ENCODE measurements around the gene ZFP69. TPM values are rescaled to one million over a fixed set of nuclear protein-coding genes. Genes with fewer than 3 reads are reported as not detected.
"Not testable (repeated sequence)": the region's sequence is repeated elsewhere in the genome, so short reads cannot be mapped to it uniquely, and the experiment has no call there.

Gene ZFP69
- total RNA-seq, result 2.7 TPM

DNA sequence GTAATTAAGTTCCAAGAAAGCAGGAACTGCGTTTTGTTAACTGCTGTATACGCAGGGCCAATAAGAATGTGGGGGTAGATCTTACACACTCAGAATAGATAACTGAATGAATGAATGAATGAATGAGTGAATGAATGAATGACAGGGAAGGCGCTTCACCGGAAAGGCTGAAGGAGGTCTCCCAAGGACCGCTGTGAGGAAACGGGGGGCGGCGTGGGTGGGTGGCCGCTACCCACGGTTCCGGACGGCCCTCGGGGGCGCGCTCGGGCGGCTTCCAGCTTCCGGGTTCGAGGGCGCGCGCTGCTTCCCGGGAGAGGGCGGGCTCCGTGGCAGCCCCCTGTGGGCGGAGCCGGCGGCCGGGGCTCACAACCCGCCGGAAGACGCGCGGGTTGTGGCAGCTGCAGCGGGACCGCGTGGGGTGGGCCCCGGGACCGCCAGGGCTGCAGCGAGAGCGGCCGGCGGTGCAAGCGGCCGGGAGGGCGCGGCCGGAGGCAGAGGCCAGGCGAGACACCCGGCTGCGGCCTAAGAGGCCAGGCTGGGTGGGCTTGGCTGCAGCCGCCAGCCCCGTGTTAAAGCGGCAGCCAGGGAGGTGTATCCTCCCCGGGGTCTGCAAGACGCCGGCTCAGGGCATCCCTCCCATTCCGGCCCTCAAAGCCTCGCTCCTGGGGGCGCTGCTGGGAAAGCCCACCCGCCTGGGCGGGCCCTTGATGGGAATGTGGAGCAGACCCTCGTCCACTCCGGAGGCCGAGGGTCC, at the start of gene ZFP69:
TSS of gene ZFP69 (plus strand) at position 367 of the 754 bp plus-strand sequence. CDS start 2,072 bp downstream, outside the sequence.
- peak in 2 of 3 donors; percentile 79 to 87 for DNase-seq (ENCODE audit: low read depth in 2 of 3, low spot score in 2 of 3)

DNA sequence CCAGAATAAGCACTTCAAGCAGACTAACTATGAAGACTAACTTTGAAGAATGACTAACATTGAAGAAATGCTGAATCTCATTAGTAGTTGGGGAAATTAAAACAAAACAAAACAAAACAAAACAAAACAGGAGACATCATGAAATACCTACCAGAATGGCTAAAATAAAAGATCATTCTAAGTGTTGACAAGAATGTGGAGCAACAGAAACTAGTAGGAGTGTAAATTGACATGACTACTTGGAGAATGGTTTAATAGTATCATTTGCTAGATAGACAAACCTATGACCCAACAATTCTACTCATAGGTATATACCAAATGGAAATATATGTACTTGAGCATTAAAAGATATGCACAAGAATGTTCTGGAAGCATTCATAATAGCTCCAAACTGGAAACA, 45.7 kb upstream of the ZFP69 start:
- no peak for DNase-seq (ENCODE audit: low read depth in 2 of 3, low spot score in 2 of 3)

DNA sequence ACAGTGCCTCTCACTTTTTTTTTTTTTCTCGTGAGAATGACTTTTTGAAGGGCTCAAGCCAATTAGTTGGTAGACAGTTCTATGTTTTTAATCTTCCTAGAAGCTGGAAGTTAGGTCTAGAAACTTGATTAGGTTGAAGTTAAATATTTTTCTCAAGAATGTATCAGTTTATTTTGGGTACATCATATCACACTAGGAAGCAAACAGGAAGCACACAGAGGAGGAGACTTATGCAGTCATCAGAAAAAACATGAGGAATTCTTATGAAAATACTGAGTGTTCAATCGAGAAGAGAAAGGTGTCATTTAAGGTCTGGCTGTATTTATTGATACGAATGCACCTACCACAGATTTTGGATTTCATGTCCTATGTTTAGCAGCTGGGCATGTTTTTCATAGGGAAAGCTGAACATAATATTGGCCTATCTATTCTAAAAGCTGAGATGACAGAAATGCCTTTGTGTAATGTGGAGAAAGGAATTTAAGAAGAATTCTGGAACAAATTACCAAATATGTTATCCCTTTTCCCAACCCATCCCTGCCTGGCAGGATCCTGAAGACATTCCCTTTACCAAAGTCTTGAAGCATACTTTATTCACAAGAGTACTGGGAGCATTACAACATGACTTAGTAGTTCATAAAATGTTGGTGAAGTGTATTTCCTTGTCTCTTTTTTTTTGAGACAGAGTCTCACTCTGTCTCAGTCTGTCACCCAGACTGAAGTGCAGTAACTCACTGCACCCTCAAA, 44.3 kb upstream of the ZFP69 start:
- no peak for DNase-seq (ENCODE audit: low read depth in 2 of 3, low spot score in 2 of 3)

DNA sequence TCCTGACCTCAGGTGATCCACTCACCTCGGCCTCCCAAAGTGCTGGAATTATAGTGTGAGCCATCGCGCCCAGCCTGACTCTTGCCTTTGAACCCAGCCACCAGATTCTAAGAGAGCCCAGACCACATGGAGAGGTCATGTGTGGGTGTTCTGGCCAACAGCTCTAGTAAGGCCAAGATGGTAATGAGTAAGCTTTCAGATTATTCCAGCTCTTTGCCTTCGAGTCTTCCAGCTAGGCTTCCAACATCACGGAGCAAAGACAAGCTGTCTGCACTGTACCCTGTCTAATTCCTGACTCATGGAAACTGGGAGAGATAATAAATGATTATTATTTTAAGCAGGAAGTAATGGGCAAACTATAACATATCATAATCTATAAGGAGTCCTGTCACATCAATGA, 41.6 kb upstream of the ZFP69 start:
- DNase-seq (ENCODE audit: low read depth in 2 of 3, low spot score in 2 of 3), result no peak

DNA sequence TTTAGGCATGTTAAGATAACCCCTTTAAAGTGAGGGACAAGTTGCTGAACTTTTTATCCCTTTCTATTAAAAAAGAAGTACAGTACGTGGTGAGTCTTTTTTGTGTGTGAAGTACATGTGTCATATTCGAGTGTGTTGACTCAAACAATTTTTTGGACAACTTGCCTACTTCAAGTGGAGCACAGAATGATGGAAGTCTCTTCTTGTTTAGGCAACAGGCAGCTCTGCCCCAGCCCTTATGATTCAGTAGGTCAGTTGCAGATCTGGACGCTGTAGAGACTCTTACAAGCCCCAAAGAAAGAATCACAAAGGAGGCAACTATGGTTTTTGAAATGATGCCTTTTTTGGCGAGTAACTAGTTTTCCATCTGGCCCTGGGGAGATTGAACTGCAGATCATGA, 41.2 kb upstream of the ZFP69 start:
- DNase-seq (ENCODE audit: low read depth in 2 of 3, low spot score in 2 of 3), result no peak

DNA sequence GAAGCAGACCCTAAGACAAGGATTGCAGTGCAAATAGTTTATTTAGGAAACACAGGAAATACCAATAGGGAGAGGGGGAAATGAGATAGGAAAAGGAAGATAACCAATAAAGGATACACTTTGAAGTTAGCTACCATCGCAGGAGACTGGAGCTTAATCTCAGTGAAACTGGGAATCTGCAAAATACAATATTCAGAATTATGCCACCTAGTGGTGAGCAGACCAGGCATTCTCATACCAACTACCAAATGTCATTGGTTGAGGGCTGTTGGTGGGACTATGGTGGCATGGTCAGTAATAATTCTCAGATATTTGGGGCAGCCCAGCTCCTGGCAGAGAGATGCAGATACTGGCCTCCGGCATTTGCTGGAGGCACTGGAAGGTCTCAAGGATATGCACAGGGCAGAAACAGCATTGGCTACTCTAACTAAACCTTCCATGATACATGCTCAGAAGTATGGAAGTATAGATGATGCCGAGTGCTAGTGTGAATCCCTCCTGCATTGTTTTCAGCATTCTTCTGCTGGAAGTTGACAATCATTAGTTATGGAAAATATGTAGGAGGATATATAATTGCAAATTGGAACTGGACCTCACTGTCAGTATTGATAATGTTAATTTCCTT, 38.6 kb upstream of the ZFP69 start:
- peak in 2 of 3 donors; percentile 31 to 43 for DNase-seq (ENCODE audit: low read depth in 2 of 3, low spot score in 2 of 3)

DNA sequence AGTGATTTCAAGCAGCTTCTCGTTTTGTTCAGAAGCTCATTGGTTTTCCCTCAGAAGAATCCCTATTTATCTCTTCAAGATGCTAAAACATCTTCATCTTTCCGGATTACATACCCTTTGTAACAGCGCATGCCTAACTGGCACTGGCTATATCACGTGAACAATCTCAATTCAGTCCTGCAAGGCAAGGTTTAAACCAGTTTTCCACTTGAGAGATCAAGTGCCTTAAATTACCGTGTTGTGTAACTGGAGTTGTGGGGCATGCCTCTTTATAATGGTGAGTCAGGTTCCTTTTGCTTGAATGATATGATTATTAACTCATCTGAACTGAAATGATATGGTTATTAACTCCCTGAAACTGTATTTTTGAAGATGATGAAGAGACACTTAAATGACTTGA, 37.8 kb upstream of the ZFP69 start:
- DNase-seq (ENCODE audit: low read depth in 2 of 3, low spot score in 2 of 3), result no peak

DNA sequence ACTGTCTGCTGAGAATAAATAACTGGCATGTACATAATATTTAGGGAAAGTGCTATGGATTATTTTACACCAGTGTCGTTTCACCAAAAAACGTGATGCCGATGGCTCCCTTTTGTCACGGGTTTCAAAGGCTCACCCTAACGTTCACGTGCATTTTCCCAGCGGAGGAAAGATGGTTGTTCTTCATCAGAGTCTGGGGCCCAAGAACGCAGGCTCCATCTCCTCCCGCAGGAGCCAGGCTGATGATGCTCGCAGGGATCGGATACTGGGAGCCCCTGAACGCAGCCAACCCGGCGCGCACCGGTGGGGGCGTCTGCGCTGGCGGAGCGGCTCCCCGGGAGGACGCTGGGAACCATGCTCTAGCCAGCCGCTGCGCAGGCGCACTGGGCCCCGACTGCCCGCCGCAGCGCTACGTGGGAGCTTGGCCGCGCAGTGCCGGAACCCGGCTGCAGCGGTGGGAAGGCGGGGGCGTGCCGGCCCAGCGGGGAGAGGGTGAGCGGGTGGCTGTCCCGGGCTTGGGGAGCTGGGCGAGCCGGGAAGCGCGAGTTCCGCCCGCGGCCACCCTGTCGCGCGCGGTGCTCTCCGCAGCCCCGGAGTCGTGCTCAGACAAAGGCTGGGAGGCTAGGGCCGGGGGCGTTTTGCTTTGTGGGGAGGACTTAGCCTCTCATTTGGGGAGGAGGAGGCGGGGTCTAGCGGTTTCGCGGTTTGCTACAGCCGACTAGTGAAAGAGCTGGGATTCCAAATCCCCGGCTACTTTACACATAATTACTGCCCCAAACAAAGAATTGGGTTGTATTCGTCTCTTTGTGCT, 27.2 kb upstream of the ZFP69 start, which contains the start of gene ZFP69B:
TSS of gene ZFP69B (plus strand) at position 793 of the 811 bp plus-strand sequence. CDS start 486 bp downstream, outside the sequence.
- peak; percentile 68 to 92 (median 92) for DNase-seq (ENCODE audit: low read depth in 2 of 3, low spot score in 2 of 3)

DNA sequence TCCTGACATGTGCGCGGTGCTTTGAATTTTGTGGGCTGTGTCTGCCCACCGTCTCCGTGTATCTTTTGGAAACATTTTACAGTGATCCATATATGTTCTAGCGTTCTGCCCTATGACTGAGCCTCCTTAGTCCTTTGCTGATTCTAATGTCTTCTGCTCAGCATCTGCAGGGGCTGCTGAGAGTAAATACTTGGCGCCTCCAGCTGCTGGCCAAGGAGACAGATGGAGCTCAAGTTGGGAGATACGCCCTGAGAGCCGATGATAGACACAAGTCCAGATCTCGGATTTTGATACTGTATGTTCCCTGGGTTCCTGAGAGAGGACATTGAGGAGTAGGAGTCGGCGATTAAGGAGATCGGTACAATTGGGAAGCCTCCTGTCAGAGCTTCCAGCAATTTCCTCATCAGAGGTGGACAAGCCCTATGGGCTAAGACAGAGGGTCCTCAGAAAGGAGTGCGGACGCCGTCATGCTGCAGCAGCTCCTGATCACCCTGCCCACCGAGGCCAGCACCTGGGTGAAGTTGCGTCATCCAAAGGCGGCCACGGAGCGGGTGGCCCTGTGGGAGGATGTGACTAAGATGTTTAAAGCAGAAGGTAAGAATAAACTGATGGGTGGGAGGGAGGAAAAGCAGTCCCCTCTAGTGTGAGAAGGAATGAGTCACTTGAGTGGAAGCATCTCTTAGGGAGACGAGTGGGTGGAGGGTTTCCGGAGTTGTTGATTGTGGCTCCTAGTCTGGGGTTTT, 26.4 kb upstream of the ZFP69 start:
- peak; percentile 23 to 76 (median 75) for DNase-seq (ENCODE audit: low read depth in 2 of 3, low spot score in 2 of 3)

DNA sequence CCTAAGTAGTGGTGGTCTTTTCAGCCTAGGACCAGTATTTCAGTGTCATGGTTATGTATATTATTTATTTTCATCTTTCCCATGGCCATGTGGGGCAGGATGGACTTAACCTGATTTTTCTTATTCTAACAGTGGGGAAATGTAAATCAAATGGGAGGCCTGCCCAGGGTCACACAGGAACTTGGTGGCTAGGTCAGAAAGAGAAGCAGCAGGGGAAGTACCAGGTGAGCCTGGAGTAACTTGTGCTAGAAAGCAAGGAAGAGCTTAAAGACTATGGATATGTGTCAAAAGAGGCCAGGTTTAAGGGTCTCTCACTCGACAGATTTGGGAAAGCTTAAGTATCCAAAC, 25.9 kb upstream of the ZFP69 start:
- DNase-seq (ENCODE audit: low read depth in 2 of 3, low spot score in 2 of 3), result no peak

DNA sequence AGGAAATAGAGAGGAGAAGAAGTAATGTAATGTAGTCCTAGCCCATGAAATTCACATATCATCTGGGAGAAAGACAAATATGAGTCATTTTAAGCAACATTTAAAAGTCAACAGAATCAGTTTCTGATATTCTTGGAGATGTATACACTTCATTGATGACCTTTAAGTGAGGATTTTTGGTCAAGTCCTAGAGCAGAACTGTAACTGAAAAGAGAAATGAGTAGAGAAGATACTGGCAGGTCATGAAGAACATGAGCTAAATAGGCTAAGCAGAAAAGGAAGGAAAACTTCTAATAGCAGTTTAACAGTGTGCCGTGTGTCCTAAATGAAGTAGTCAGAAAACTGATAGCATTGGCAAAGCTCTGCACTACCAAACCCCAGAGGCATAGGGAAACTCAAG, 22.2 kb upstream of the ZFP69 start:
- DNase-seq (ENCODE audit: low read depth in 2 of 3, low spot score in 2 of 3), result no peak

DNA sequence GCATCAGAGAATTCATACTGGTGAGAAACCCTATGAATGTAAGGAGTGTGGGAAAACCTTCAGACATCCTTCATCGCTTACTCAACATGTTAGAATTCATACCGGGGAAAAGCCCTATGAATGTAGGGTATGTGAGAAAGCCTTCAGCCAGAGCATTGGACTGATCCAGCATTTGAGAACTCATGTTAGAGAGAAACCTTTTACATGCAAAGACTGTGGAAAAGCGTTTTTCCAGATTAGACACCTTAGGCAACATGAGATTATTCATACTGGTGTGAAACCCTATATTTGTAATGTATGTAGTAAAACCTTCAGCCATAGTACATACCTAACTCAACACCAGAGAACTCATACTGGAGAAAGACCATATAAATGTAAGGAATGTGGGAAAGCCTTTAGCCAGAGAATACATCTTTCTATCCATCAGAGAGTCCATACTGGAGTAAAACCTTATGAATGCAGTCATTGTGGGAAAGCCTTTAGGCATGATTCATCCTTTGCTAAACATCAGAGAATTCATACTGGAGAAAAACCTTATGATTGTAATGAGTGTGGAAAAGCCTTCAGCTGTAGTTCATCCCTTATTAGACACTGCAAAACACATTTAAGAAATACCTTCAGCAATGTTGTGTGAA, 14.0 kb upstream of the ZFP69 start:
- peak in 1 of 3 donors; percentile 28 for DNase-seq (ENCODE audit: low read depth in 2 of 3, low spot score in 2 of 3)

DNA sequence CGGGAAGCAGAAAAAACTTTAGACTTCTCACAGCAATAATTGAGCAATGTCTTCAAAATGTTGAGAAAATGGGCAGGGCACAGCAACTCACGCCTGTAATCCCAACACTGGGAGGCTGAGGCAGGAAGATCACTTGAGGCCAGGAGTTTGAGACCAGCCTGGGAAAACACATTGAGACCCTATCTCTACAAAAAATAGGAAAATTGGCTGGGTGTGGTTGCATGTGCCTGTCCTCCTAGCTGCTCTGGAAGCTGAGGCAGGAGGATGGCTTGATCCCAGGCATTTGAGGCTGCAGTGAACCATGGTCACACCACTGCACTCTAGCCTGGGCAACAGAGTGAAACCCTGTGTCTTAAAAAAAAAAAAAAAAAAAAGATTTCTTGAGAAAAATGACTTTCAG, 7.8 kb upstream of the ZFP69 start:
- DNase-seq (ENCODE audit: low read depth in 2 of 3, low spot score in 2 of 3), result no peak

DNA sequence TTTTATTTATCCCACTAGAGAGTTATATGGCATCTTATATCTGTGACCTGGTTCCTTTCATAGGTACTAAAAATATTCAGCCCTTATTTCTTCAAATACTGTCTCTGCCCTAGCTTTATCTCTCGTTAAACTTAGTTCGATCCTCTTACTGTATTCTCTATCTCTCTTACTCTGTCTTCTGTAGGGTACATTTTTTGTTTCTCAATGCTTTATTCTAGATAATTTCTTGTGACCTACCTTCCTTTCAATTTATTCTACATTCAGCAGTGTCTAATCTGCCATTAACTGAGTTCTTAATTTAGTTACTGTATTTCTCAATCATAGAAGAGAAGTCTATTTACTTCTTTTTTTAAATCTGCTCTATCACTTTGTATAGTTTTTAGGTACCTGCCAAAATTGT, 1.8 kb upstream of the ZFP69 start:
- no peak for DNase-seq (ENCODE audit: low read depth in 2 of 3, low spot score in 2 of 3)

DNA sequence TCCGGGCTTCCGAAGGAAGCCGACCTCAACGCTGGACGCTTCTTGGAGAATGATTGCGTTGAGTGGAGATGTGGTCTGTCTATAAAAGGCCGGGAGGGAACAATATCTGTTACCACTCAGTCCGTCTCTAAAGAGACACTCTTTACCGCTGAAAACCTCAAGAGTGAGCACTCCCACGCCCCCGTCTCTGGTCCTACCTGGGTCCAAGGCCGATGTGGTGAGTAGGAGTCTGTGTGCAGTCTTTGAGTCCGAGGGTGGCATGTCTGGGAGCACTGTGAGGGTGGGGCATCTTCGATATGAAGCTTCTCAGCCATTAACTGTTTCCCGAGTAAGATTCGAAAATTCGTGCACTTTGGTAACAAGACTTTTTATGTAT, 576 bp downstream of the ZFP69 start:
- DNase-seq (ENCODE audit: low read depth in 2 of 3, low spot score in 2 of 3), result peak in 1 of 3 donors; percentile 9

DNA sequence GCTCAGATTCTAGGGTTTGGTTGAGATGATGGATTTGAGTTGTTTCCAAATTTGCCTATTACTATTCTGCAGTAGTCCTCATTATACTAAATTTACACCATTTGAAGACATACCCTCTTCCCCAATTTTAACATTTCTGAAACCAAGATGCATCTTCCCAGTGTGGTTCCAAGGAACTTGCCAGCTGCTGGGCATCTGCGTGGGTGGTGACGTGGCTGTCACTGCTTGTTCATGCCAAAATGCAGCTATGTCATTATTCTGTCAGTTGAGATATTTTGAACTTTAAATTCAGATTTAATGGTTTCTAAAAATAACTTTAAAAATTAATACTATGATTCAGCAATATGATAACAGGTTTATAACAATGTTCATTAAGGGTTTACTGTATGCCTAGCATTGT, 1.2 kb downstream of the ZFP69 start:
- DNase-seq (ENCODE audit: low read depth in 2 of 3, low spot score in 2 of 3), result no peak

DNA sequence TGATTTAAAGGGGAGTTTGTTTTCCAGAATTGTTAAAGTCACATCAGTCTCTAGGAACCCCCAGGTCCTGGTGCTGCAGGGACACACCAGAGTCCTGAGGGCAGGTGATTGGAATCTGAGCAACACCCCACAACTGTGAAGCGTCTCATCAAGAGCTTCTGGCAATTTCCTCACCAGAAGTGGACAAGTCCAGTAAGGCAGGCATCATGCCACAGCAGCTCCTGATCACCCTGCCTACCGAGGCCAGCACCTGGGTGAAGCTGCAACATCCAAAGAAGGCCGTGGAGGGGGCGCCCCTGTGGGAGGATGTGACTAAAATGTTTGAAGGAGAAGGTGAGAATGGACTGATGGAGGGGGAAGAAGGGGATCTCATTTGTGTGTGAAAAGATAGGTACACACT, 2.1 kb downstream of the ZFP69 start:
- no peak for DNase-seq (ENCODE audit: low read depth in 2 of 3, low spot score in 2 of 3)

DNA sequence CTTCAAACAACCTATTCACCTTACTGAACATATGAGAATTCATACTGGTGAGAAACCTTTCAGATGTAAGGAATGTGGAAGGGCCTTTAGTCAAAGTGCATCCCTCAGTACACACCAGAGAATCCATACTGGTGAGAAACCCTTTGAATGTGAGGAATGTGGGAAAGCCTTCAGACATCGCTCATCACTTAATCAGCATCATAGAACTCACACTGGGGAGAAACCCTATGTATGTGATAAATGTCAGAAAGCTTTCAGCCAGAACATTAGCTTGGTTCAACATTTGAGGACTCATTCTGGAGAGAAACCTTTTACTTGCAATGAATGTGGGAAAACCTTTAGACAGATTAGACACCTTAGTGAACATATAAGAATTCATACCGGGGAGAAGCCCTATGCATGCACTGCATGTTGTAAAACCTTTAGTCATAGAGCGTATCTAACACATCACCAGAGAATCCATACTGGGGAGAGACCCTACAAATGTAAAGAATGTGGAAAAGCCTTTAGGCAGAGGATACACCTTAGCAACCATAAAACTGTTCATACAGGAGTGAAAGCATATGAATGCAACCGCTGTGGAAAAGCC, 18.3 kb downstream of the ZFP69 start:
- peak in 1 of 3 donors; percentile 22 for DNase-seq (ENCODE audit: low read depth in 2 of 3, low spot score in 2 of 3)

DNA sequence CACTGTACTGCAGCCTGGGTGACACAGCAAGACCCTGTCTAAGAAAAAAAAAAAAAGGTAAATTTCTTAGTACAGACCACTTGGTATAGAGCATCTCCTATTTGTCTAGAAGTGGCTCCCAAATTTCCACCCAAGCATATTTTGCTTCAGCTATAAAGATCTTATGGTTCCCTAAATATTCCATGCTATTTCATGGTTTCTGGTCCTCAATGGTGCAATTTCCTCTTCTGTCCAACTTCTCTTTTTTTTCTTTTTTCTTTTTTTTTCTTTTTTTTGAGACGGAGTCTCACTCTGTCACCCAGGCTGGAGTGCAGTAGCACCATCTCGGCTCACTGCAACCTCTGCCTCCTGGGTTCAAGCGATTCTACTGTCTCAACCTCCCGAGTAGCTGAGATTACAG, 25.6 kb downstream of the ZFP69 start:
- not testable (repeated sequence) for DNase-seq (ENCODE audit: low read depth in 2 of 3, low spot score in 2 of 3)

All from hematopoietic multipotent progenitor cell (in vitro differentiated cells).